Stimulated activated CD4-positive, alpha-beta T cell treated with anti-CD3 and anti-CD28 coated beads, TNF-alpha, amount 100 ng/mL, for 24 hours (primary cell): ENCODE results near the gene CLEC4G.

Experiments
- DNase-seq, 3 experiments: peaks; one replicate each; pipeline ENCODE4 v3.0.0-alpha.2; 2020; ENCODE audit warnings: low read depth in 3 of 3

Gene CLEC4G

DNA sequence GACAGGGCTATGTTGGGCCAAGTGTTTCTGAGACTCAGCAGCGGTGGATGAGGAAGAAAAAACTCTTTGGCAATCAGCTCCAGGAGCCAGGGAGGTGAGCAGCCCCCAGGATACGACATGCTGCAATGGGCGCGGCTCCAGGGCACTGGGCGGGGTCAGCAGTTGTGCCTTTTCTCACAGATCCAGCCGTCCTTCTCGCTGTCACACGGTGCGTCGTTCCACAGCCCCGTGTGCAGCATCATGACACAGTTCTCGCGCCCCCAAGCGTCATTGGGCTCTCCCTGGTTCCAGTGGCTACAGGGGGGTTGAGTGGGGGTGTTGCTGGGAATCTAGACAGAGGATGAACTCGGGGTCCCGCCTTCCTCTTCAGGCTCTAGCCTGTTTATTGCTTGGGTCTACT is 2.7 kb downstream of the CLEC4G start:
- no peak for DNase-seq

DNA sequence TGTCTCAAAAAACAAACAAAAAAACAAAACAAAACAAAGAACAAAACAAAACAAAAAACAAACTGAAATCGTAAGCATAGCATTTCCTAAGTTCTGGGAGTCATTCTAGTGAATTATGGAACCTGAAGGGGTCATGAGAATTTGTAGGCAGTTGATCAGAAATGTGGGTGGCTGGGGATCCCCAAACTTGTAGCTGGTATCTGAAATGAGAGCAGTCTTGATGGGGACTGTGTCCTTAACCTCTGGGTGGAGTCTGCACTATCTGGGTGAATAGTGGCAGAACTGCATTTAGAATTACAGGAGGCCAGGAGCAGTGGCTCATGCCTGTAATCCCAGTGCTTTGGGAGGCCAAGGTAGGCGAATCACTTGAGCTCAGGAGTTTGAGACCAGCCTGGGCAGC is 6.1 kb downstream of the CLEC4G start:
- no peak for DNase-seq

DNA sequence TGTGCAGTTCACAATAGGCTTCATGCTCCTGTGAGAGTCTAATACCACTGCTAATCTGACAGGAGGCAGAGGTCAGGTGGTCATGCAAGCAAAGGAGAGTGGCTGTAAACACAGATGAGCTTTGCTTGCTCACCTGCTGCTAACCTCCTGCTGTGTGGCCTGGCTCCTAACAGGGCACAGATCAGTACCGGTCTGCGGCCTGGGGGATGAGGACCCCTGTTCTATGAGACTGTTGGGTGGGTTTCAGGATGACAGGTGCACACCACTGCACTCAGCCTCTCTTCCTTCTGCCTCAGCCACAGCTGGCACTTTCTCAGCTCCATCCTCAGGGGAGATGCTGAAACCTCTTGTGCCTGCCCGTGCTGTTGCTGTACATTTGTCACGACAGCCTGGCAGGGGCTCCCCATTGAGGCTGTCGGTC is 9.7 kb downstream of the CLEC4G start:
- no peak for DNase-seq

DNA sequence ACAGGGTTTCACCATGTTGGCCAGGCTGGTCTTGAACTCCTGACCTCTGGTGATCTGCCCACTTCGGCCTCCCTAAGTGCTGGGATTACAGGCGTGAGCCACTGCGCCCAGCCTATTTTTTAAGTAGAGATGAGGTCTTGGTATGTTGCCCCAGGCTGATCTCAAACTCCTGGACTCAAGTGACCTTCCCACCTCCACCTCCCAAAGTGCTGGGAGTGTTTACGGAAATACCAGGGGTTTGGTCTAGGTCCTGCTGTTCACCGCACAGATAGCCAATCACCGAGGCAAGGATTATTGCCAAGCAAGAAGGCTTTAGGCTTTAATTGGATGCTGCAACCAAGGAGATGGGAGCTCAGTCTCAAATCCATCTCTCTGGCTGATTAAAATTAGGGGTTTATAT is 11.6 kb downstream of the CLEC4G start:
- no peak for DNase-seq

DNA sequence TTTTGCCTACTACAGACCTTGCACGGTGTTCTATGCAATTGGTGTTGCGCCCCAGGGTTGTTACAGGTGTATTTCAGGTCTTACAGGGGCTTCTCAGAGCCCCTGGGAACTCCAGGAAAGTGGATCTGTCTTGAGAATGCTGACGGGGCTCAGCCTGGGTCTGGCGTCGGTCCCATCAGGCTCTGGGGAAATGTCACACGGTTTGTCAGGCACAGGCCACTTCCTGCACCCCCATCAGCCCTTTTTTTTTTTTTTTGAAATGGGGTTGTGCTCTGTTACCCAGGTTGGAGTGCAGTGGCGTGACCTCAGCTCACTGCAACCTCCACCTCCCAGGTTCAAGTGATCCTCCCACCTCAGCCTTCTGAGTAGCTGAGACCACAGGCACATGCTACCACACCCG is 13.2 kb downstream of the CLEC4G start:
- DNase-seq: no peak

DNA sequence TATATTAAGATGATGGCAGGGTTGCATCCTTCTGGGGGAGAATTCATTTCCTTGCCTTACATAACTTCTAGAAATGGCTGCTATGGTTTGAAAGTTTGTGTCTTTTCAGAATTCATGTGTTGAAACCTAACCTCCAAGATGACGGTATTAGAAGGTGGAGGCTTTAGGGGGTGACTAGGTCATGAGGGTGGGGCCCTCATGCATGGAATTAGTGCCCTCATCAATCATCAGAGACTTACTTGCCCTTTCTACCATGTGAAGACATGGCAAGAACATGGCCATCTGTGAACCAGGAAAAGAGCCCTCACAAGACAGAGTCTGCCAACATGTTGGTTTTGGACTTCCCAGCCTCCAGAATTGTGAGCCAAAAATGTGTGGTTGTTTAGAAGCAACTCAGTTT is 15.1 kb downstream of the CLEC4G start:
- no peak for DNase-seq

DNA sequence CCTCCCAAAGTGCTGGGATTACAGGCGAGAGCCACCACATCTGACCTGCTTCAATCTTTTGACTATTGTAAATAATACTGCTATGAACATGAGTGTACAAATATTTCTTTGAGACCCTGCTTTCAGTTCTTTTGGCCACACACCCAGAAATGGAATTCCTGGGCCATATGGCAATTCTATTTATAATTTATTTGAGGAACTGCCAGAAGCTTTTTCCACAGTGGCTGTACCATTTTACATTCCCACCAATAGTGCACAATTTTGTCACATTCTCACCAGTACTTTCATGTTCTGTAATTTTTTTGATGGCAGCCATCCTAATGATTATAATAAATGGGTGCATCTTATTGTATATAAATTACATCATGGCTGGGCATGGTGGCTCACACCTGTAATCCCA is 16.2 kb downstream of the CLEC4G start:
- no peak for DNase-seq

DNA sequence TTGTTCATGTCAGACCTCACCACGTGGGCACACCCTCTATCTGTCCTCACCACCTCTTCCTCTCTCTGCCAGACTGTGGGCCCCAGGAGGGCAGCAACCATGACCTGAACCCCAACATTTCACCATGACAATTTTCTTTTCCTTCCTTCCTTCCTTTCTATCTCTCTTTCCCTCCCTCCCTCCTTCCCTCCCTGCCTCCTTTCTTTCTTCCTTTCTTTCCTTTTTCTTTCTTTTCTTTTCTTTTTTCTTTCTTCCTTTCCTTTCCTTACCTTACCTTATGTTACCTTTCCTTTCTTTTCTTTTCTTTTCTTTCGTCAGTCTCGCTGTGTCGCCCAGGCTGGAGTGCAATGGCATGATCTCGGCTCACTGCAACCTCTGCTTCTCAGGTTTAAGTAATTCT is 21.3 kb downstream of the CLEC4G start:
- DNase-seq: no peak

DNA sequence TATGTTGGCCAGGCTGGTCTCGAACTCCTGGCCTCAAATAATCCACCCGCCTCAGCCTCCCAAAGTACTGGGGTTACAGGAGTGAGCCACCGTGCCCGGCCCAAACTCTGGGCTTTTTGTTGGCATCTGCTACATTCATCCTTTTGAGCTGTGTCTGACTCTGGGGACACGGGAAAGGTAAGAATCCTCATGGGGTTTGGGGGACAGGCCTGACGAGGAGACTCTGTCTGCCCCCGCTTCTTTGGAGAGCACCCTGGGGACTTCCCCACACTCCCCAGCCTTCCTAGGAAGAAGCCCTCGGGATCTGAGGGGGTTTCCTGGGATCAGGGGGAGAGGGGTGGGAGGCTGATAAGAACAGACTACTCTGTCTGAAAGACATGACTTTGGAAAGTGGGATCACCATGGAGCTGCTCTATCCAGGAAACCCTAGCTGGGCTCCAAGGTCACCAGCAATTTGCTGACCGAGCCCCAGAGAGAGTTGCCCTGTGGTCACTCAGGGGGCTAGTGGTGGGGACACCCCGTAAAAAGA is 21.9 kb downstream of the CLEC4G start:
- no peak for DNase-seq

DNA sequence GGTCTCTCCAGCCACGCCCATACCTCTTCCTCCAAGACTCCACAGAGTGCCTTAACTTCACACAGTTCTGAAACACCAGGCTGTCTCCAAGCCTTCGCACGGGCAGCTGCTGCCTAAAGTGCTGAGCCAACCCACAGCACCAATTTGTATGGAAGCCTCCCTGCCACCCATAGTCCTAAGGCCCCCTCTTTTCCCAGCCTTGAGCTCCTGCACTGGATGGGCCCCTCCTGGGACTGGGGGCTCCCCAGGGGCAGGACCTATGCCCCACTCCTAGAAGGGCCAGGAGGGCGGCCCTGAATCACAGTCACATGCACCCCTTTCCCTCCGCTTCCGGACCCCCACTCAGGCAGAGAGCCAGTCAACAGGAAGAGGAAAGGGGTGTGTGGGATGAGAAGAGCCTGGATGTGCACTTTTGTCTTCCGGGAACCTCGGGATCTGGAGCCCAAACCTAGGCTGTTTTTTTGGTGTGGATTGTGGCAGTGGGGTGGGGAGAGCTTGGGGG is 24.9 kb downstream of the CLEC4G start:
- no peak for DNase-seq

DNA sequence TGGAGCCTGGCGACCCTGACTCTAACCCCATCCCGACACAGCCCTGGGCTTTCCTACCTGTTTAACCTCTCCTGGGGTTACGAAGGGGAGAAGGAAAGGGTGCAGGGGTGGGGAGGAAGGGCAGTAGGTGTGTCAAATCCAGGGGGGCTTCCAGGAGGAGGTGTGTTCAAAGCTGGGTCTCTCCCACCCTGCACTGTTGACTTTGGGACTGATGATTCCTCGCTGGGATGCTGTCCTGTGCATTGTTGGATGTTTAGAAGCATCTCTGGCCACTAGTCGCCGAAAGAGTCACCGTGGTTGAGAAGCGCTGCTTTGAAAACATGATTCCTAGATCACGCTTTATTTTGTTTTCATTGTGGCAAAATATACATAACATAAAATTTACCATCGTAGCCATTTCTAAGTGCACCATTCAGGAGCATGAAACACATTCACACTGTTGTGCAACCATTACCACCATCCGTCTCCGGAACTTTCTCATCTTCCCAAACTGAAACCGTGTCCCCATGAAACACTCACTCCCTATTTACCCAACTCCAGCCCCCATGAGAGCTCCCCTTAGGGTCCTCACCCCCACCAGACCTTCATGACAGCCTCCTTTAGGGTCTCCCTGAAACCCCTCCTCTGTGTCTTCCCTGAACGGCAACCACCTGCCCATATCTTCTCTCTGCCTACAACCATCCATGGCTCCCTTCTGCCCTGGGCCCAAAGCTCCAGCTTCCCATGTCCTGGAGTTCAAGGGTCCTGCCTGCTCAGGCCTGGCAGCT is 25.5 kb downstream of the CLEC4G start:
- no peak for DNase-seq

DNA sequence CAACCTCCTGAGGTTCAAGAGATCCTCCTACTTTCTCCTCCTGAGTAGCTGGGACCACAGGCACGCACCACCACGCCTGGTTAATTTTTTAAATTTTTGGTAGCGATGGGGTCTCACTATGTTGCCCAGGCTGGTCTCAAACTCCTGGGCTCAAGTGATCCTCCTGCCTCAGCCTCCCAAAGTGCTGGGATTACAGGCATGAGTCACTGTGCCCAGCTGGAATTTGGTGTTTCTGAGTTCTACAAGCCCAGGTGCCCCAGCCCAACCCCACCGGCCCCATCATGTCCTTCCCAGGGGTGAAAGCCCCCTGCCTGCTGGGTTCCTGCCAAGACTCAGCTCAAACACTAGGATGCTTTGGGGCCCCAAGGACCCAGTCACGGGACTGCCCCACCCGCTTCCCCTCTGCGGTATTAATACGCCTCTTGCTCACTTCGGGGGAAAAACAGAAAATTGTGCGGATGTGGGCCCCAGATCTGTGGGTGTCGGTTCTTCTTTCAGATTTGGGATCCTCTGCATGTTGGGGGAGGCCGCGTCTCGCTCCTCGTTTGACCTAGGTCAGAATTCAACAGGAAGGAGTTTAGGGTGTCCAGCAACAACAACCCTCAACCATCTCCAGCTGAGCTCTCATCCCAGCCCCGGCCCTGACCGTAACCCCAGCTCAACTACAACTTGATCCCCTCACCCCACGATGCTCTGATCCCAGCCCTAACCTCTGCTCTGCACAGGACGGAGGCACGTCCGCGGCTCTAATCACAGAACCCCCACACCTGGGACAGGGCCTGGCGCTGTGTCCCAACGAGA is 26.3 kb downstream of the CLEC4G start:
- peak; percentile 50 to 76 (median 57) for DNase-seq

DNA sequence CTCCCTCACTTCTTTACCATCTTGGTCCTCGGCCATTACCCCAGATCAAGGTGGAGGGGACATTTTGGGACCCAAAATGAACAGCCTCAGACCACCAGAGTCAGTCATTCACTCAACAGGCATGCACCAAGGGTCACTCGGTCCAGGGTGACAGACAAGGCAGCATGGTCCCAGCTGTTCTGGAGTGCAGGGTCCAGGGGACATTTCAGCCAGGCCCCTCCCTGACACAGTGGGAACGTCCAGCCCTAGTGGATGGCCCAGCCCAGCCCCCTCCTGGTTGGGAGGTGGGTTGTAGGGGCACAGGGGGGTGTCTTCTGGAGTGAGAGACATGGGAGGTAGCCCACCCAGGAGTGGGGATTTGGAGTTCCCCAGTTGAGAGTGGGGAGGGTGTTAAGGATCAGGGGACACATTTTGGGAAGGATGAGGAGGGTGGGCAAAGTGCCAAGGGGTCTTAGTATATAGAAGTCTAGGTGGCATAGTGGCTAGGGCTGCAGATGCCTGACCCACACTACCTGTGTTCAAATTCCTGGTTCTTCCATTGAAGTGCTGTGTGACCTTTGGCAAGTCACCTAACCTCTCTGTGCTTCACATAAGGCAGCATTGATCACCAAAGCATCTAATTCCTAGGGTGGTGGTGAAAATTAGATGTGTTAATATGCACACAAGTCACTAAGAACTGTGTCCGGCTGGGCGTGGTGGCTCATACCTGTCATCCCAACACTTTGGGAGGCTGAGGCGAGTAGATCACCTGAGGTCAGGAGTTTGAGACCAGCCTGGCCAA is 27.4 kb downstream of the CLEC4G start:
- DNase-seq: no peak

DNA sequence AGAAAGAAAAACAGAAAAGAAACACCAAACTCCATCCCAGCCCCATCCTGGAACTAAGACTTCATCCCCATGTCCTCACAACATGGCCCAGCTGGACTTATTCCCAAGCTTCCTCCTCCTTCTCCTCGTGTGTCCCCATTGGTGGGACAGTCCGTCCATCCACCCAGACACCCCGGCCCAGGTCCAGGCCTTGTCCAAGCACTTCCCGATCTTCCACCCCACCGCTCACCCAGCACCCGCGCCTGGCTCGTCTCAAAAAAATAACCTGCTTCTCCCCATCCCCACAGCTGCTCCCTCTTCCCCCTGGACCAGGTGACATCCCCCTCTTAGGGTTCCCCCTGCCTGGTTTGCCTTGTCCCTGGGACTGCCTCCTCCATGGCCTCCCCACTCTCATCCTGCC is 28.6 kb downstream of the CLEC4G start:
- DNase-seq: no peak

DNA sequence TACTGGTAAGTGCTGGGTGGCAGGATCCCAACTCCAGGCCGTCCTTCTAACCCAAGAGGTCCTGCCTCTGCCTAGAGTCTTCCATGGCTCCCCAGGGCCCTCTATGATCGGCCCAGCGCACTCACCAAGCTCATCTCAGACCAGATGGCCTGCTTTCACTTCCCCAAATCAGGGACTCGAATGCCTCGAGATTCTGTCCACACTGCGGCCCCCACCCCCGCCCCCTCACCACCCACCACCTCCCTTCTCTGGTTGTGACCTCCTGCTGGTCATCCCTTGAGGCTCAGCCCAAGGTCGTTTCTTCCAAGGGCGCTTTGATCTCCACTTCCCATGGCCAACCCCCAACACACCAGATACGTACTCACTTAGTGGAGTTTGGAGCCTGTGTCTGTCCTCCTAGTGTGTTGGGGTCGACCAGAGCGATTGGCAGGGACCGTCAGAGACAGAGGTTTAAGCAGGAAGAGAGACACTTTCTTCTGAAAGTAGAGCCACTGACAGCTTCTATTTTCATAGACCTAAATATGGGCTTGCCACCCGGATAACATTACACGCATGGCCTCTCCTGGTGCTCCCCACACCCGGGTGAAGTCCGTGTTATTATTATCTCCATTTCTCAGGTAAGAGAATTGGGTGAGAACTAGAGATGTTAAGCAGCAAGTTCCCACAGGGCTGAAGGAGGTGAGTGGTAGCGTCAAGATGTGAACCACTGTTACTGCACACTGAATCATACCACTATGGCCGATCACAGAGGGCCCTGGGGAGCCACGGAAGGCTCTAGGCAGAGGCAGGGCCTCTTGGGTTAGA is 30.1 kb downstream of the CLEC4G start, which contains the start of gene FCER2:
Gene FCER2, minus strand, starts transcription at position 478 of the 804 bp plus-strand sequence. CDS start 2,371 bp downstream, outside the sequence.
- no peak for DNase-seq

DNA sequence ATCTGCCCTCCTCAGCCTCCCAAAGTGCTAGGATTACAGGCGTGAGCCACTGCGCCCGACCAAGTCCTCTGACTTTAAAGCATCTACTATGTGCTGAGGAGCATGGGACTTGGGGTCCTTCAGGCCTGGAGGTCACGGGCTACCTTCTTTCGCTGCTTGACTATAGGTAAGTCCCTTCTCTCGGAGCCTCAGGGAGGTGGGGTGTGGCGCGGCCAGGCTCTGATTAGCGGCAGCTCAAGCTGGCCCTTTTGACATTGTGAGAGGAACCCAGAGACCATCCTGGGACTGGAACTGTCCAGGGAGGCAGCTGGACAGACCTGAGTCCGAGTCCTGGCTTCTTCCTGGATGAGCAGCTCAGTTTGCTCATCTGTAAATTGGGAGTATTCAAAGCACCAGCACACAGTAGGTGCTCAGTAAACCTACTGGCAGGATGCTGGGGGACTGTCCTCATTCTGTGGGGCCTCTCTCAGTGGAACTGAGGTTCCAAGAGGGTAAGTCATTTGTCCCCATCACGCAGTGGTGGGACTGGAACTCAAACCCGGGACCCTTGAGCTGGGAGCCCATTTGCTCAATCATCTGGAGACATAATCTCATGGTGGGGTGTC is 30.8 kb downstream of the CLEC4G start:
- DNase-seq: no peak

DNA sequence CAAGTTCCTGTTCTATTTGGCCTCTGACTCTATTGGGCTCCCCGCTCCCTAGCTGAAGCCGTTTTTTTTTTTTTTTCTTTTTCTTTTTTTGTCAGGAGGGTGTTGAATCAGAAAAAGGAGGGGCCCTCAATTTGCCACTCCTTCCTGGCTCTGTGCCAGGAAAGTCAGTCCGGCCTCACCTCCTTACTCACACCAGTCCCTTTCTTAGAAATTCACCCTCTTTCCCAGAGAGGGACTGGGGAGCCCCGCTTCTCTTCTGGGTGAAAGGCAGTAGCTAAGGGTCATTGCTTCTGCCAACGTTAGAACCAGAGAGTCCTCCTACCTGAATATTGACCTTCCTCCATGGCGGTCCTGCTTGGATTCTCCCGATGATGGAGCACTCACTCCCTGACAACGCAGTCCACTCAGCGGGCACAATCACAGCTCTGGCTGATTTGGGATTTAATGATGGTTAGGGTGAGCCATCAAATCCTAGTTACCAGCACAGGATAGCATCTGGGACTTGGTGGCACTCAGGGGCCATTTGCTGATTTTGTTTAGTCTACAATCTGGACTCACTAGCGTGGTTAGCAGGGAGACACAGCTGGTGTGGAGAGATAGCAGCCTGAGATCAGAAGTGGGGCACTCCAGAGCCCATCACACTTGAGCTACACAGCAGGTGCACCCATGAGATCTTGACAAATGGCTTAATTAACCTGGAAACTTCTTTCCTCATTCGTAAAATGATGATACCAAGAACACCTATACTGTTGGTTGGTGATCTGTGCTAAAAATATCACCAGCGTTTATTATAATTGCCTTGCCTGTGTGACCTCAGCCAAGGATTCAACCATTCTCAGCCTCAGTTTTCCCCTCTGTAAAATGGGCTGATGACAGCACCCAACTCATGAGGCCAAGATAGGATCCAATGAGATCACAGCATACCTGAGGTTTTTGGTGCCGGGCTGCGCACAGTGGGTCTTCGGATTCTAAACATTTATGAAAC is 32.2 kb downstream of the CLEC4G start:
- DNase-seq: peak in 1 of 3 experiments; percentile 61

DNA sequence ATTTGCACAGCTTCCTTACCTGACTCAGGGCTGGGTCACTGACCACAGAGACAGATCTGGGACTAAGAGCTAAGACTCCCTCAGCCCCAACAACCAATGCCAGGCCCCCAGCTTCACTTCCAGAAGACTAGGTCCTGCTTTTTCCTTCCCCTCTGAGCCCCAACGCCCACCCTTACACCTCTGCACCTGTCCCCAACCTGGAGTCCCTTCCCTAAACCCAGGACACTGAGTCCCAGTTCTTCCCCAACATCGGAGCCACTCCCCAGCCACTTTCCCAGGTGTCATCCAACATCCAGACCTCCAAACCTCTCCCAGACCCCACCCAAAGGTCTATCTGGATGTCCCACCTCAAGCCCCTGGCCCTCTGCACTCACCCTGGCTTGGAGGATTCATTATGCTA is 32.9 kb downstream of the CLEC4G start:
- DNase-seq: no peak

DNA sequence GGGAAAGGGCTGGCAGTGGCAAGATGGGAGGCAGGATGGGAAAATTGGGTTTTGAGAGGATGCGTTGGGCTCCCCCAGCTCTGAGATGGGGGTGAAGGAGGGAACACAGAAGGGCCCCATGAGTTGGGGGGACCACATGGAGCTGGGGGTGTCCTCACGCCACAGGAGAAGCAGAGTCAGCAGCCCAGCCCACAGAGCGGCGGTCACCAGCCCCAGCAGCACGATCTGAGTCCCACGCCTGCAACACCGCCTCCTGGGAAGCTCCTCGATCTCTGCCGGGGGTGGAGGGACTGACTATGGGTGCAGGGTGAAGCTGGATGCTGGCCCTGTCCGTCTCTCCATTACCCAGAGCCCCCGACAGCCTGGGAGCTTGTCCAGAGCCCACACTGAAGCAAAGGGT is 33.3 kb downstream of the CLEC4G start:
- no peak for DNase-seq
